Esophagus squamous epithelium (tissue), 5 donors: Measurements from ENCODE around the gene S100B. TPM values are rescaled to one million over a fixed set of nuclear protein-coding genes. Genes with fewer than 3 reads are reported as not detected.

Experiments used
- DNase-seq: peaks from one replicate; lab custom pipeline; 2025; lab: John Stamatoyannopoulos, UW
- H3K27ac ChIP-seq, 4 donors: fragments of 200-600 bp; sonication (generic); one replicate each; pipeline ENCODE4 v1.5.1; 2016 to 2019; ENCODE audit warnings: mild to moderate bottlenecking in 1 of 4
- H3K27me3 ChIP-seq, 4 donors: fragments of 200-600 bp; sonication (generic); 1 replicate in 3 of 4; 2 replicates in 1 of 4; pipeline versions ENCODE4 v1.5.1 to v1.6.0; 2017 to 2021; ENCODE audit warnings: antibody characterized with exemption in 1 of 4
- H3K36me3 ChIP-seq, 3 donors: fragments of 200-600 bp; sonication (generic); one replicate each; pipeline ENCODE4 v1.5.1; 2016 to 2019
- H3K4me1 ChIP-seq, 3 donors: fragments of 200-600 bp; sonication (generic); one replicate each; pipeline ENCODE4 v1.5.1; 2017 to 2019
- H3K4me3 ChIP-seq, 4 donors: fragments of 200-600 bp; sonication (generic); 1 replicate in 3 of 4; 2 replicates in 1 of 4; pipeline ENCODE4 v1.5.1; 2016 to 2019; ENCODE audit warnings: mild to moderate bottlenecking in 2 of 4, moderate library complexity in 1 of 4
- H3K9me3 ChIP-seq, 3 donors: fragments of 200-600 bp; sonication (generic); one replicate each; pipeline ENCODE4 v1.5.1; 2016 to 2019
- CTCF ChIP-seq, 6 experiments: fragments of 450-650 bp in 4 of 6; fragments of 200-600 bp in 2 of 6; sonication (generic) in 2 of 6; IDR thresholded peaks; one replicate each; pipeline ENCODE4 v1.5.1; 2016 to 2019; ENCODE audit warnings: antibody characterized with exemption in 6 of 6, mild to moderate bottlenecking in 4 of 6, moderate library complexity in 4 of 6
- POLR2A ChIP-seq, 4 donors: fragments of 450-650 bp; IDR thresholded peaks; one replicate each; pipeline ENCODE4 v1.6.1; 2017; ENCODE audit warnings: antibody characterized with exemption in 4 of 4, mild to moderate bottlenecking in 4 of 4, moderate library complexity in 3 of 4
- WGBS, 2 donors: methylation state at CpG; one replicate each; pipeline ENCODE4 v1.1.5; 2018; 5-methylcytosine and 5-hydroxymethylcytosine counted together
- intact Hi-C: fragments of 100-400 bp; cut with DNase I; formaldehyde crosslinking; loops from one replicate; pipeline ENCODE4 v1.15.0; 2022
- total RNA-seq, 4 donors: library from RNA; depleted of rRNA; stranded (reverse); fragments of >200 nt; gene quantifications; one replicate each; pipeline ENCODE4 v1.1.0, GENCODE V29; 2016
- donor health status: DM: yes; HTN: yes; CAD: no.

Gene S100B
- total RNA-seq, 4 donors from 2014 or later, result 0.57 to 14.7 (median 8.2) TPM; not detected in 1

DNA sequence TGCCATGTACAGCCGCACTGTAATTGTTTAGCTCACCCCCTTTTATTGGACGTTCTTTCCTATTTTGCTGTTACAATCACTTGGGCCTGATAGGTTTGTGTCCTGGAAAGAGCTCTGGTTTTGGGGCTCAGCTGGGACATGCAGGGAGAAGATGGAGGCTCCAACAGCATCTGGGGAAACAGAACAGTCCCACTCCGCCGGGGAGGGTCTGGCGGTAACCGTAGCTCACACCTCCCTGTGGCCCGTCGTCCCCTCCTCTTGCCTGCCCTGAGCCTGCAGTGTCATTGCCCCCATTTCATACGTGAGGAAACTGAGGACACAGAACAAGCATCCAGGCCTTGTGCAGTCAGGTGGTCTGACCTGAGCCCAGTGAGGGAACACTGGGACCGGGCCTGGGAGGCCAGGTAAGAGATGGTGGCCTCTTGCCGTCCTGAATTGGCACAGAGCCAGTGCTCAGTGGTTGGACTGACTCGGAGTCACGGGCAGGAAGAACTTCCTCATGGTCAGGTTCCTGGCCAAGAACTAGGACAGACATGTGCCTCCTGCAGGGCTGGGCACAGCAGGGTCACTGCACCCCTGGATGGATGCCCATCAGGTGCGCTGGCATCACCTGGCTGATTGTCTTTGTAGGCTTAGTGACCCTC lies 41.8 kb downstream of the S100B start:
- H3K4me1 ChIP-seq, result no peaks in the 10 kb centered on the region
- no peak overlapping the region for H3K4me3 ChIP-seq
- H3K27ac ChIP-seq, result no peak overlapping the region
- 88 to 93% methylated on average over 6 to 10 of the region's 14 CpGs for WGBS, 2 donors
- TF ChIP-seq CTCF (IDR thresholded peaks at IDR 0.05), result no peak
- TF ChIP-seq POLR2A (IDR thresholded peaks at IDR 0.05), result no peak
- no peaks in the 10 kb centered on the region for H3K9me3 ChIP-seq
- no peaks in the 10 kb centered on the region for H3K27me3 ChIP-seq
- no peak for DNase-seq
- peaks cover 15 to 100% (median 49%) of the 10 kb centered on the region in 3 donors for H3K36me3 ChIP-seq
- intact Hi-C loops, result no loop called here

DNA sequence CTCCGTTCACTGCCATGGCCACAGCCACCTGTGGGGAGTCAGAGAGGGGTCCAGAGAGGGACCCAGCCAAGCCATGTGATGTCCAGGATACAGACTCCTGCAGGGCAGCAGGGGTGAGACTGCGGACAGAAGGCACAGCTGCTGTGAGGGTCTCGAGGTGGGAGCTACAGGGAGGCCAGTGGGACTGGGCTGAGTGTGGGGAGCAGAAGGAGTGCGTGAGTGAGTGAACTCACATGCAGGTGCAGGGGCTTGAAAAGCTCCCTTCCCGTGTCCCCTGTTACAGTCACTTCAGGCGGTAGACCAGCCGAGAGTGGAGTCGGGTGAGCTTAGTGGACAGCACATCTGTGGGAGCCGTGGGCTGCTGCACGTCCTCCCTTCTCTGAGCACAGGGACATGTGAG lies 42.4 kb downstream of the S100B start:
- no peak for DNase-seq
- TF ChIP-seq CTCF (IDR thresholded peaks at IDR 0.05) (no peak), POLR2A (IDR thresholded peaks at IDR 0.05) (no peak)
- peaks cover 19 to 100% (median 49%) of the 10 kb centered on the region in 3 donors for H3K36me3 ChIP-seq
- no peaks in the 10 kb centered on the region for H3K4me1 ChIP-seq
- H3K27ac ChIP-seq, result no peak overlapping the region
- intact Hi-C loops, result no loop called here
- no peaks in the 10 kb centered on the region for H3K9me3 ChIP-seq
- 83 to 84% methylated on average over 3 to 10 of the region's 10 CpGs for WGBS, 2 donors
- no peak overlapping the region for H3K4me3 ChIP-seq
- no peaks in the 10 kb centered on the region for H3K27me3 ChIP-seq

GRCh38 chr21:46561445-46562090 lies 43.3 kb downstream of the S100B start:
- Histone ChIP-seq H3K27ac (no peak overlapping the region), H3K27me3 (no peaks in the 10 kb centered on the region), H3K36me3 (peaks cover 21 to 100% (median 50%) of the 10 kb centered on the region in 3 donors), H3K4me3 (no peak overlapping the region), H3K4me1 (no peaks in the 10 kb centered on the region), H3K9me3 (no peaks in the 10 kb centered on the region)
- DNase-seq, result no peak
- intact Hi-C loops, result no loop called here
- no peak for TF ChIP-seq CTCF (IDR thresholded peaks at IDR 0.05)
- no peak for TF ChIP-seq POLR2A (IDR thresholded peaks at IDR 0.05)
- WGBS, 2 donors, result 90 to 91% methylated on average over 17 to 18 of the region's 19 CpGs

- no peak overlapping the region for H3K27ac ChIP-seq
- TF ChIP-seq POLR2A (IDR thresholded peaks at IDR 0.05) (no peak), CTCF (IDR thresholded peaks at IDR 0.05) (no peak)
- H3K4me3 ChIP-seq, result no peak overlapping the region
- no peaks in the 10 kb centered on the region for H3K9me3 ChIP-seq
- H3K27me3 ChIP-seq, result no peaks in the 10 kb centered on the region
- DNase-seq, result no peak
- intact Hi-C loops, result no loop called here
- peaks cover 16 to 100% (median 51%) of the 10 kb centered on the region in 3 donors for H3K36me3 ChIP-seq
- WGBS, 2 donors, result 85 to 88% methylated on average over 8 to 15 of the region's 19 CpGs
- no peaks in the 10 kb centered on the region for H3K4me1 ChIP-seq
Measured at GRCh38 chr21:46560568-46561444, 44.1 kb downstream of the S100B start.
